GM18907 (cell line): ENCODE data around the gene TEKT1.

Source experiments
- ATAC-seq: cut with Tn5 transposase; IDR thresholded peaks from one replicate; pipeline ENCODE4 v1.9.1; 2021; ENCODE audit warnings: mild to moderate bottlenecking, moderate library complexity; ENCODE audit not compliant: unreplicated experiment

TEKT1 gene

DNA sequence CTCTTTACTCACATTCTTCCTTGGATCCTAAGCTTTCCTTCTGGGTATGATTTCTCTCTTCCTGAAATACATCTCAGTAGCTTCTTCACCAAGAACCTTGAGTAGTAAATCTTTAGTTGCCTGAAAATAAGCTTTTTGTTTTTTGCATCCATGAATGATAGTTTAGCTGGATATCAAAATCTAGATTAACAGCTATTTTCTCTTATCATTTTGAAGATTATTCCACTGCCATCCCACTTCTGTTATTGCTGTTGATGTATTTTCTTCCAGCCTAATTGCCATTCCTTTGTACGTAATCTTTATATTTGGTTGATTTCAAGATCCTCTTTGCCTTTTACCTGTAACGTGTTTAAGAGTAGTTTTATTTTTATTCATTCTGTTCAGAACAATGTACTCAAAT lies 63.1 kb downstream of the TEKT1 start:
- no peak for ATAC-seq

DNA sequence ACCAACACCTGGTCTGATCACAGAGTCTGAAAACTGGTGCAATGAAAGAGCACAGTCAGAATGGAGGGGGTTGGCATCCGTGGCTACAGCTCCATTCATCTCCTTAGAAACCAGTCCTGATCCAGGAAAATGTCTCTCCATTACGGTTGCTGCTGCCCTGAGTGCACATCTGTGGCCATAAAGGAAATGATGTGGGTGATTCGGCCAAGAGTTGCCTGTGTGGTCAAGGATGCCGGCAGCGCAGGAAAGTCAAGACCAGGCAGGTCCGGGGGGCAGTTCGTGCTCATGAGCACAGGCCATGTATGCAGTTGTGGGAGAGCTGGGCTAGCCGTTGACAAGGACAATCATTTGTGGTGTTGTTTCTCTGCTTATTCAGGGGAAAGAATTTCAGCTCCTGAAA lies 69.8 kb downstream of the TEKT1 start:
- no peak for ATAC-seq

DNA sequence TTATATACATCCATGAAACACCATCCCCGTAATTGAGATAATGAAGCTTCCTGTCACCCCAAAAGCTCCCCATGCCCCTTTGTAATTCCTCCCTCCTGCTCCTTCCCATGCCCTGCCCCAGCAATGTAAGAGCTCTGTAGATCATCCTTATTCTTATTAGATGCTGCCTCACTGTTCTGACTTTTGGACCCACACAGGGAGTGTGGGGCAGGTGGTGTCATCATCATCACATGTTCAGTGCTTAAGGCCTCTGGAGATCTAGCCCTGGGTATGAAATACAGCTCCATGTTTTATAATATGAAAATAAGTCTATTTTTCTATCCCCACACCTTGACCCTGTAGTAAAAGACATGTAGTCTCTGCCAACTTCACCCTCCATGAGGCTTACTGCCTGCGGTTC lies 73.8 kb downstream of the TEKT1 start:
- no peak for ATAC-seq

DNA sequence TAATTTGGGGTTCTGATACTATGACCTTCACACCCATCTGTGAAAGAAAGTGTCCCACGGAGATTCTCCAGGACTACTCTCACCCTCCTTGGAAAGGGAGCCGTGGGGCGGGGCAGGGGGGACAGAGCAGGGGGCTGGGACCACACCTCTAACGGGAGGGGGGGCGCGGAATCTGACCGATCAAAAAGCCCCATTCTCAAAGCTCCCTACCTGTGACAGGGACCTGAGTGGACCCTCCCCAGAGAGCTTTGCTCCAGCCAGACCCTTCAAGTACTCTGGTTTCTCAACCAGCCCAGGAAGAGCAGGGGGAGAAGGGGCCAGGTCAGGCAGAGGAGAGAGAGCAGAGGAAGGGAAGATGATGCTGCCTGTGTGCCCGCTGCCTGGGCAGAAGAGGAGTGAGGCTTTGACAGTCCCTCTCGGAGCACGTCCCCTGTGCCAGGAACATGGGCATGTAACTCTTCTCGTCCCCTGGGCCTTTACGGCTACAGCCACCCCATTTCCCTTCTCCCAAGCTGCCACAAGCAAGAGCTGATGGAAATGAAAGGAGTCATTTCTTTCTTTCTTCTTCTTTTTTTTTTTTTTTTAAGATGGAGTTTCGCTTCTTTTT lies 75.0 kb downstream of the TEKT1 start:
- no peak for ATAC-seq

GRCh38 chr17:6755731-6756184 lies 75.8 kb downstream of the TEKT1 start, which contains the start of gene XAF1:
XAF1 (plus strand) TSS chr17:6756046; CDS start chr17:6756079, 33 bp downstream.
- ATAC-seq, result no peak

GRCh38 chr17:6755281-6755680 lies 76.2 kb downstream of the TEKT1 start:
- ATAC-seq, result no peak

DNA sequence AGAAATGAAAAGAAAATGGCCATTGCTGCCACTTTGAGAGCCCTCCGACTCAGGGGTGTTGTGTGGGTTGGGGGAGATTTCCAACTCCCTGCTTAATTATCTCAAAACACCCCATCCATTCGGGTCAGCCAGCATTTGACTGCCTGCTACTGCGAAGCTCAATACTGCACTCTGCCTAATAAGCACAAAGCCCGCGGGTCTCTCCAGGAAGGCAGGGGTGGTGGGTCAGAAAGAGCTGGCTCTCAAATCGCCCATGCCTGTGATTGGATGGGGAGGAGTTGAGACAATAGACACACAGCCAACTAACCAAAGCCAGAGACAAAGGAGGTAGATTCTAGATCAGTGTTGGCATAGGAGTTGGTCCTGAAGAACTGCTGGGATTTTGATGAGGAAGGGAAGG lies 78.0 kb downstream of the TEKT1 start:
- ATAC-seq, result no peak

DNA sequence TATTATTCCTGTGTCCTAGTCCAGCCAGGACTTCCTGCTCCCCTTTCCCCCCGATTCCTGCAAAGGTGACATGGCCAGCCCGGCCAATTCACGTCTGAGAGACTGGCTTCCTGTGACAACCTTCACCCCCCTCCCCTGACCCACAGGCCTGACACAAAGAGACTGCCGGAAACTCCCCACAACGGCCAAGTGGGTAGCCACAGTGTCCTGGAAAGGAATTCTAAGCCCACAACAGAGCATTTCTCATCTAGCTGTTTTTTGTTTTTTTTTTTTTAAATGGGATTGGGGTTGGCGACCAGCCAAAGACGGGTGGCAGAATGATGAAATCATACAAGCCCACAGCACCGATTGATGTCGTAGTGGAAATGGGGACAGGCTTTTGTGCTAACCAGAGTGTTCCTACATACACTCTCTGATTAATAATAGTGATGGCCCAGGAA lies 78.5 kb downstream of the TEKT1 start:
- no peak for ATAC-seq

DNA sequence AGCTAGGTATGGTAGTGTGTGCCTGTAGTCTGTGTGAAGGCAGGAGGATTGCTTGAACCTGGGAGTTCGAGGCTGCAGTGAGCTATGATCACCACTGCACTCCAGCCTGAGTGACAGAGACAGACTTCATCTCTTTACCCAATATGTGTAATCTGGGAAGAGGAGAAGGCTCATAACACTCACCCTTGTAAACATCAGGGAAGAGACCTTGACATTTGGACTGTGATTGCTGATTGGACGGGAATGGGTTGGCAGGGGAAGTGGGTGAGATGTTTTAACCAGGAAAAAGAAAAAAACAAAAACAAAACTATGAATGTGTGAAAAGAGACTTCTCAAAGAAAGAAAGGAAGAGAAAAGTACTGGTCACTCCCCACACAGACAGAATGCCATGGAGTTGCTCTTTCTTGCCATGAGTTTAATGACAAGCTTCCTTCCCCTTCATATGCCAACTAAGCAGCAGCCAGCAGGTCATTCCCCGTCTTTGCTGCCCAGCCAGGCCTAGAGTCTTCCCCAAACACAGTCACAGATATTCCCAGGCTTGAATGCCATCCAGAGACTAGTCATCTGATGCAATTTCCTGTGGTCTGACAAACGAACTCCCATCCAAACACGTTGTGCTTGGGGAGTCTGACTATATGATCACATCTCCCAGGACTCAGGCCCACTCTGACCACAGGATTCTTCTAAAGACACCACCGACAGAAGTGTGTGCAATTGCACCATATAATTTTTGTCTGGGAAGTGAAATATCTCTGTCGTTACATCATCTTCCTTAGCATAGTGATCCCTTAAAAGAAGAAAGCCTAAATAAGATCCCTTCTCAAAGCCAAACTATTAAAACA lies 79.2 kb downstream of the TEKT1 start:
- ATAC-seq, result no peak

DNA sequence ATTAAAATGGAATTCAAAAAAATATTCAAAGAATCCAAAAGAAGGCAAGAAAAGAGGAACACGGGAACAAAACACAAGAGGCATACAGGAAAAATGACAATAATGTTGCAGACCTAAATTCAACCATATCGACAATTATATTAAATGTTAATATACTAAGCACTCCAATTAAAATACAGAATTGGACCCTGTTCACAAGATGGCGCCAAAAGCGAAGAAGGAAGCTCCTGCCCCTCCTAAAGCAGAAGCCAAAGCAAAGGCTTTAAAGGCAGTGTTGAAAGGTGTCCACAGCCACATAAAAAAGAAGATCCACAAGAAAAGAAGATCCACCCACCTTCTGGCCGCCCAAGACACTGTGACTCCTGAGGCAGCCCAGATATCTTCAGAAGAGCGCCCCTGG lies 82.0 kb downstream of the TEKT1 start:
- ATAC-seq, result no peak

DNA sequence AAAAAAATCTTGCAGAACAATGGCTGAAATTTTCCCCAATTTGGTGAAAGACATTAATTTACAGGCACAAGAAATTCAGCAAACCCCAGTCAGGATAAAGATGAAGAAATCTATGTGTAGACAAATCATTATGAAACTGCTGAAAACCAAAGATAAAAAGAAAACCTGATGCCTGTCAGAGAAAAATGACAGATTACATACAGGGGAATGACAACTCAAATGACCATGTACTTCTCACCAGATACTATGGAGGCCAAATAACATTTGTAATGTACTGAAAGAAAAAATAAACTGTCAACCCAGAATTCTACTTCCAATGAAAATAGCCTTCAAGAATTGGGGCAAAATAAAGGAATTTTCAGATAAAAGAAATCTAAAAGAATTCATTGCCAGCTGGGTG lies 82.9 kb downstream of the TEKT1 start:
- no peak for ATAC-seq
